Head of caudate nucleus (tissue), 42 donors: Measurements from ENCODE around the gene C7orf33.

ENCODE experiments used
- DNase-seq, 42 donors: peaks; one replicate each; pipeline versions ENCODE4 v3.0.0 to v3.0.0-alpha.2; 2020 to 2021; ENCODE audit warnings: mixed read lengths in 7 of 42
- intact Hi-C: fragments of 100-400 bp; cut with DNase I; formaldehyde crosslinking; loops from one replicate; pipeline ENCODE4 v1.15.0; 2022

The C7orf33 gene

DNA sequence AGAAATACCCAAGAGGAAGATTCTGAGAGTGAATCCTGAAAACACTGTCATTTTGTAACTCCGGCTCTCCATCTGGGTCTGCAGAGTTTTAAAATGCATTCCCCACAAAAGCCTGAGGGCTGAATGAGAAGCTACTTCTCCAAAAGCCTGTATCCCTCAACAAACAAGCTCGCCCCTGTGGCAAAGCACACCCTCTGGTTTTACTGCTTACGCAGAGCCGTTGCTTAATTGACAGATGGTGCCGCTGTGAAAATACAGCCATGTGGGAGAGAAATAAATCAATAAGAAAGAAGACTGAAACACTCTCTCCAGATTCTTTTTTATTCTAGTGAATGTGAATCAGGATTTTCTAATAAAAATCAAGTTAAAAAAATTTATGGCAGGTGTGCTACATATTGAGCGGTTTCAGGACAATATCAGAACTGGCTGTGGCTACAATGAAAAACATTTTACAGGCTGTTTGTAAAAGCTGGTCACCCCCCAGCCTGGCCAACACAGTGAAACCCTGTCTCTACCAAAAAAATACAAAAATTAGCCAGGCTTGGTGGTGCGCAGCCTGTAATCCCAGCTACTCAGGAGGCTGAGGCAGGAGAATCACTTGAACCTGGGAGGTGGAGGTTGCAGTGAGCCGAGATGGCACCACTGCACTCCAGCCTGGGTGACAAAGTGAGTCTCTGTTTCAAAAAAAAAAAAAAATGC, 32.5 kb downstream of the C7orf33 start:
- DNase-seq = peak in 22 of 42 donors; percentile 4 to 53 (median 12)
- intact Hi-C loops = no loop called here

DNA sequence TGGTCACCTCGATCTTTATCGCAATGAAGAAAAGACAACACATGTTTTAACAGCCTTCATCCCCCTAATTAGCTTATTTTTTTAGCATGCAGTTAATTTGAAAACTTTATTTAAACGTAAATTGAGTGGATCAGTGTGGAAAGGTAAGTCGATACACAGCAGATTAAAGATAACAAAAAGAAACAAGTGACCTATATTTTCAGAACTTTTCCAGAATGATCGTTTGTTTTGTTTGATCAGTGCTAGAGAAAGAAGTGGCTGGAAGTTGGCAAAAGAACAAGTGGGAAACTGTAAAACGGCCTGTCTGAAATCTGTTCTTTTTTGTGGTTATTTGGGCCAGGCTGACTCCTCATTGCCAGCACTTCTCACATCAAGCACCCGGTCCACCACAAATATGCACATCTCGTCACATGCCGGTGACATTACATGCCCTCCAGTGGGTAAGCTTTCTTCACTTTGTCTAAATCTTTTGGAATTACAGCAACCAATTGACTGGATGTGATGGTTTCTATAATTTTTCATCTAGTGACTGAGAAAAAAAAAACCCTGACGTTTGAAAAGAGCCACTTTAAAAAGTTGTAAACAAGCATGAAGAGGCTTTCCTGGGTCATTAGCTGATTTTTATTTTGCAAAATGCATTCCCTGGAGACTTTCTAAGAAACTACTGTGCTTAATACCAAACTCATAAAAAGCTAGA, 33.2 kb downstream of the C7orf33 start:
- DNase-seq = no peak
- intact Hi-C loops = no loop called here

DNA sequence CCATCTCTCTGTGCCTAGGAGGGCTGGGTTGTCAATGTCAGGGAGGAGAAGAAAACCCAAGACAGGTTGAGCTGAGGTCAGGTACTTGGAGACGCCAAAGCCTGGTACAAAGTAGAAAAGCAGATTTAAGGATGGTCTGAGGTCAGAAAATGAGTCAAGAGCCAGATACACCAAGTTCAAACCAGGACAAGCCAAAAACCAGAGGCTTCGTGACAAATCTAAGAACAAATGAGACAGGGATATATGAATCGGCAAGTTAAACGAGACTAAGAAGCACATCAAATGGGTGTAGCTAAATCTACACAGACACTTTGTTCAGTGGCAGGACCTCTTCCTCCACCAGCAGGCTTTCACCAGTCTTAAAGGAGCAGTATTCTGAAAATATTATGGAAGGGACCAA, 34.2 kb downstream of the C7orf33 start:
- DNase-seq = no peak
- intact Hi-C loops = no loop called here

DNA sequence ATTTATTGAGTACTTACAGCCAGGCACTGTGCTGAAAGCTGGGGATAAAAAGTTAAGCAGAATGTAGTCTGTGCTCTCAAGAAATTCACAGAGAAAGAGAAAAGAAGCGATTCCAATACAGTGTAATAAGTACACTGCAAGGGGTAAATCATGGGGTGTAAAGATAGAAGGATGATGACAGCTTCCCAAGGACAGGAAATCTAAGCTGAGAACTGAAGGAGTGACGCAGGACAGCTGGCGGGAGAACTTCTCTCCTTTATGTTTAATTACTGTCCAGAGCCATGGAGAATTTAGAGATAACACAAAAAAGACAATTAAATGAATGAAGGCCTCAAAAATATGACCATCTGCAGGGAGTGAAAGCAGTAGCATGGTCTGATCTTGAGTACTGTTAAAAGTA, 34.8 kb downstream of the C7orf33 start:
- DNase-seq = no peak
- intact Hi-C loops = no loop called here

DNA sequence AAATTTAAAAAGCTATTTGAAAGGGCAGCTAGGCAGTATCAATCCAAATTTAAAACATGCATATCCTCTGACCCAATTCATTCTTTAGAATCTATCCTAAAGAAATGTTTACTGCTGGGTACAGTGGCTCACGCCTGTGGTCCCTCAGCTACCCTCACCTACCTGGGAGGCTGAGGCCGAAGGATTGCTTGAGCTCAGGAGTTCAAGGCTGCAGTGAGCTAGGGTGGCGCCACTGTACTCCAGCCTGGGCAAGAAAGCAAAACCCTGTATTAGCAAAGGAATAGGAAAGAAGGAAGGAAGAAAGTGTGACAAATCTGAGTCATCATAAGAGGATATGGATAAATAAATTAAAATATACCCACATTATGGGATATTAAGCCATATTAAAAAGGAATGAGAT, 36.3 kb downstream of the C7orf33 start:
- intact Hi-C loops = no loop called here
- no peak for DNase-seq

DNA sequence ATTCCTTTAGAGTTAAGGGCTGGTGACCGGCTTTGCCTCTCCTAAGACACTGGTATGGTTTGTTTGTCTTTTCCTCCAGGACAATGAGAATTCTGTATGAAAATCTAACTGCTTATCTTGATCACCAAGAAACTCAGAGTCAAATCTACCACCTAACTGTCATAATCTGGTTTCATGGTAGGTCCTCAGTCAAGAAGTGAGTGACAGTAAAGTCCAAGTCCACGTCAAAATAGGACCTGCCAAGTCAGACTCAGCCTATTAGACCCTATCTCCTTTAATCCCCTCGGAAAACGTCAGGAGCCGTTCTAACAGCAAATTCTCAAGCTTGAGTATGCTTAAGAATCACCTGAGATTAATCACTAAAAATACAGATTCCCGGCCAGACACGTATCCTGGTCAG, 37.4 kb downstream of the C7orf33 start:
- DNase-seq = no peak
- intact Hi-C loops = no loop called here

DNA sequence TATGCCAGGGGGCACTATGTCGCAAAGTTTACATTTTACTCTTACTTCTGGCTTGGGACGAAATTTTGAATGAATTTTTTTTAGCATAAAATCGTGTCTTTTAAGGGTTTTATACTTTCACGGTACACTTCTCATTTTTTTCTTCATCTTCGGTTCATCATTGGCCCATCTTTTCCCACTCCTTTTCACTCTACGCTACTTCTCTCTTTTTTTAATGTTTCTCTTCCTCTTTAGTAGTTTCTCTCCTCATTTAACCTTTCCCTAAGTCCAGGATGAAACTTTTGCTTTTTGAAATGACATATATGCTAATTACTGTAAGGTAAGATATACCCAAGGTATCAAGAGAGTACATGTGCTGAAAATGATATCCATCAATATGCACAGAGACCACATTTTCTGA, 39.5 kb downstream of the C7orf33 start:
- DNase-seq = no peak
- intact Hi-C loops = no loop called here

DNA sequence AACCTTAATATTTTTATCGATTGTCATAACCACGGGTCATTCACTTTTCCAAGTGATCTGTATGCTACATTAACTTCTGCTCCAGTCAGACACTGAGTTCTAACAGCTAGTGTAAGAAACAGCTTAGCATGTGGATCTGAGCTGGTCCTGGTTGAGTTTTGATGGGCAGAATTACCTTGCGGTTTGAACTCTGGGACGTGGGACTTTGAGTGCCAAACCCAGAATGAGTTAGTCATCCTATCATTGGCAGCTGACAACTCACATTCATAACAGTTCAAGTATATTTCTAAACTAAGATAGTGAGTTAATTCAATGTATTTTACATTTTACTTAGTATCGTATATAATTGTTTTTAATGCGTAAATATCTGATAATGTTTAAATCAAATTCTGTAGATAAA, 43.2 kb downstream of the C7orf33 start:
- intact Hi-C loops = no loop called here
- no peak for DNase-seq

DNA sequence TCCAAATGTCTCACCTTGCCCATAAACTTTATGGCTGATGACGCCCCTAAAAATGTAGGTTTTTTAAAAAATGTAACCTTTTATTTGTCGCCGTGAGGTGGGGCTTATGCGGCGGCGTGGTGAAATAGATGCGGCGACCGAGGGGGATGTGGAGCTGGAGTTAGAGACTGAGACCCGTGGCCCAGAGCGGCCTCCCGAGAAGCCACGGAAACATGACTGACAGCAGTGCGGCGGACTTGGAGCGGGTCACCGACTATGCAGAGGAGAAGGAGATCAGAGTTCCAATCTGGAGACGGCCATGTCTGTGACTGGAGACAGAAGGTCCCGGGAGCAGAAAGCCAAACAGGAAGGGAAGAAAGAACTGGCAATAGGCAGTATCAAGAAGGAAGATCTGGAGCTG, 46.5 kb downstream of the C7orf33 start:
- intact Hi-C loops = no loop called here
- DNase-seq = no peak

DNA sequence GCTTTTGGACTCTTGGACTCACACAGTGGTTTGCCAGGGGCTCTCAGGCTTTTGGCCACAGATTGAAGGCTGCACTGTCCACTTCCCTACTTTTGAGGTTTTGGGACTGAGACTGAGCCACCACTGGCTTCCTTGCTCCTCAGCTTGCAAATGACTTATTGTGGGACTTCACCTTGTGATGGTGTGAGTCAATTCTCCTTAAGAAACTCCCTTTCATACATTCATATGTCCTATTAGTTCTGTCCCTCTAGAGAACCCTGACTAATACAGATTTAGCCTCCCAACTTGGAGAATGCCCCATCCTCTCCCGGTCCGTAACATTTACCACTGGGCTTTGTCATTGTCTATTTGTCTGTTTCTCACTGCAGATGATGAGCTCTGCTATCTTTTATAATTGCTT, 55.3 kb downstream of the C7orf33 start:
- intact Hi-C loops = no loop called here
- no peak for DNase-seq

DNA sequence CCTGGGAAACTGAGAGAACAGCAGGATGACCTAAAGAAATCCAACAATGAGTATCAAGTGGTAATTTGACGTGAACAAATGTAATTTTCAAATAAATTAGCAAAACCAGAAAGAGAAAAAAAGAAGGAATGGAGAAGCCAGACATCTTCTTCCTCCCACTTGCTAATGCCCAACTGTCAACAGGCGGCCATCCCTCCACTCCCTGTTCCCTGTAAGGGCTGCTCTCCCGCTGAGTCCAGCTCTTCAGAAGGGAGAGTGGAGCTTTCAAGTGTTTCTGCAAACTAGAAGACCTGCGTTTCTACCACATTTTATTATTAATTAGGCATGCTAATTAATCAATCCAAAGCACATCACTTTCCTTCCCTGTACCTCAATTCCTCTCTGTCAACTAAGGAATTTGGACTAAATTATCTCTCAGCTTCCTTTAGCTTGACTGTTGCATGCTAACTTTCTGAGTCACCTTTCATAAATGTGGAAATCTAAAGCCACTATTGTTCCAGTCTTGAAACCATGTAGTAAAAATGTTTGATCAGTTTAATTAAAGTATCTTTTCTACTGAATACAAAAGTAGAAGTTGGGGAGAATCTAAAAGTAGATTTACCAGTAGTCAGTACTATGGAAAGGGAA, 59.8 kb downstream of the C7orf33 start:
- DNase-seq = no peak

DNA sequence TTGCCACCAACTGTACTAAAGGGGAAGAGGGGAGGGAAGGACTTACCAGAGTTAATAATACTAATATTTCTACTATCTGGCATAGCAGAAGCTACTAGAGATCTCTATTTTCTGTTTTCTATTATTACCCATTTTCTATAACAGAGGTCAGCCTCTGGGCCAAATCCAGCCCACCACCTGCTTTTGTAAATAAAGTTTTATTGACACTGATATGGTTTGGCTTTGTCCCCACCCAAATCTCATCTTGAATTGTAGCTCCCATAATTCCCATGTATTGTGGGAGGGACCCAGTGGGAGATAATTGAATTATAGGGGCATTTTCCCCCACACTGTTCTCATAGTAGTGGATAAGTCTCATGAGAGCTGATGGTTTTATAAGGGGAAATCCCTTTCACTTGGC, 62.2 kb downstream of the C7orf33 start:
- DNase-seq = no peak
- intact Hi-C loops = no loop called here

More for the DNA sequence above, 59.8 kb downstream of the C7orf33 start:
- intact Hi-C loops = no loop called here

DNA sequence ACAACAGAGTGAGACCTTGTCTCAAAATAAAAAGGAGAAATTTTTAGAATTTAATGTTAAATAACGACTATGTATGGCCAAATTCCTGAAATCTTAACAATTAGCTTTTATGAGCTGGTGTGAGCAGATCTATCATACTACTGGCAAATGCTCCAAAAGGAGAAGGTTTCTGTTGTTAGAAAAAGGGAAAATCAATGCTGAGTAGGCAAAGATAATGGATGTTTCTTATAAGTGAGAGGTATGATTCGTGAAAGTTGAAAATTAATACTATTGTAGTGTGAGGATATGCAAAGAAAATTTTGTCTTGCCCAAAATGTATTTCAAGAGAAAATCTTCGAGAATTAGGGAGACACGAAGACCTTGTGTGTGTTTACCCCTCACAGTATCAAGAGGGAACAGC, 67.4 kb downstream of the C7orf33 start:
- no peak for DNase-seq
- intact Hi-C loops = no loop called here

DNA sequence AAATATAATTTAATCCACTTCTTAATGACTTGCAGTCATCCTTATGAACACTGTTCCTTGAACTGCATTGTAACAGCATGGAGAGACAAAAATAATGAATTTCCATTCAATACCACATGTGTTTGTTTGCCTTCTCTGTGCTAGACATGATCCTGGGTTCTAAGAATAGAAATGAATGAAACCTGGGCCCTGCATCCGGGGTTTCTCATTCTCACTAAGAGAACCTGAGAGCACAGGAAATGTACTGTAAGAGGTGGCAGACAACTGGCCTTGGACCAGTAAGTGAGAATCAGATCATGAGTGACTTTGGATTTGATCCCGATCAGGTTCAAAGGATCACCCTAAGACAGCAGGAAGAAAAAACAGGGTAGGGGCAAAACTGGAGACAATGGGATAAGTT, 70.9 kb downstream of the C7orf33 start:
- intact Hi-C loops = no loop called here
- DNase-seq = no peak

DNA sequence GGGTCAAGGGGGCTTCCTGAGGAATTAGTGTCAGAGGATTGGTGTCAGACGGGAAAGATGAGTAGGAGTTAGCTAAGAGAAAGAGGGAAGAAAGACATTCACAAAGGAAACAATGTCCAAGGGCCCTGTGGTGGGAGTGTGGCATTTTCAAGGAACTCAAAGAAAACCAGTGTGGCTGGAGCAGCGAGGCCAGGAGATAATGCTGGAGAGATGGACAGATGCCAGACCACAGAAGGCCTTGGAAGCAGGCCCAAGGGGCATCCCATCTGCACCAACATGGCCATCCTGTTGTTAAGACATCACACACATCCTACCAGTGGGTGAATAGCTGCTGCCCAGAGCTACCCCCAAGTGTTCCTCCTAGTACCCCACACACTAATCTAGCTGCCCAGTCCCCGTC, 72.1 kb downstream of the C7orf33 start:
- no peak for DNase-seq
- intact Hi-C loops = no loop called here

DNA sequence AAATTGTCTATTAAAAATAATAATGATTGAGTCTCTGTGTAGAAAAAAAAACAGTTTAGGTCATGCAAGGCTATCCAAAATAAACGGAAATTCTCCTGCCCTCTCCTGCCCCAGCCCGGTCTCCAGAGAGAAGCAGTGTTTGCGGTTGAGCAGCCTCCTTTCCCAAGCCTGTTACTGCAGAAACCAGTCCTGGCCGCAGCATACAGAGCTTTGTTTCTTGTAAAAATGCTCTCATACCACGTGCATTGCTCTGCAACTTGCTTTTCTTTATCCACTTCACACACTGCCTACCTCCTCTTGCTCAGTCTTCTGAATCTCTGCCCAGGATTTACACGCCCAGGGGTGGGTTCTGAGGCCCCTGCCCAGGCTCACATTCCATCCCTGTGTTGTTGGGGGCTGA, 73.8 kb downstream of the C7orf33 start:
- DNase-seq = peak in 24 of 42 donors; percentile 3 to 60 (median 20)
- intact Hi-C loops = no loop called here

DNA sequence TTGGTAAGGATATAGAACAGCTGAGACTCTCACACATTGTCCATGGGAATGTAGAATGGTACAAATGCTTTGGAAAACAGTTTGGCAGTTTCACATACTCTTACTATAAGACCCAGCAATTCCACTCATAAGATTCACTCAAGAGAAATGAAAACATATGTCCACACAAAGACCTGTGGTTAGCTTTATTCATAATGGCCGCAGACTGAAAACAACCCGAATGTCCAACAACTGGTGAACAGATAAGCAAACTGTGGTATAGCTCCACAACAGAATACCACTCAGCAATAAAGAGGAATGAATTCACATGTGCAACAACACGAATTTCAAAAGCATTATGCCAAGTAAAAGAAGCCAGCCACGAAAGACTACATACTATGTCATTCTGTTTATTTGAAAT, 74.7 kb downstream of the C7orf33 start:
- DNase-seq = no peak
- intact Hi-C loops = no loop called here
